Fibroblast of skin of right quadriceps (primary cell): ENCODE results near the gene ZNF200.

ENCODE experiments used
- DNase-seq: peaks from one replicate; pipeline ENCODE4 v3.0.0-alpha.2; 2013

ZNF200 gene

DNA sequence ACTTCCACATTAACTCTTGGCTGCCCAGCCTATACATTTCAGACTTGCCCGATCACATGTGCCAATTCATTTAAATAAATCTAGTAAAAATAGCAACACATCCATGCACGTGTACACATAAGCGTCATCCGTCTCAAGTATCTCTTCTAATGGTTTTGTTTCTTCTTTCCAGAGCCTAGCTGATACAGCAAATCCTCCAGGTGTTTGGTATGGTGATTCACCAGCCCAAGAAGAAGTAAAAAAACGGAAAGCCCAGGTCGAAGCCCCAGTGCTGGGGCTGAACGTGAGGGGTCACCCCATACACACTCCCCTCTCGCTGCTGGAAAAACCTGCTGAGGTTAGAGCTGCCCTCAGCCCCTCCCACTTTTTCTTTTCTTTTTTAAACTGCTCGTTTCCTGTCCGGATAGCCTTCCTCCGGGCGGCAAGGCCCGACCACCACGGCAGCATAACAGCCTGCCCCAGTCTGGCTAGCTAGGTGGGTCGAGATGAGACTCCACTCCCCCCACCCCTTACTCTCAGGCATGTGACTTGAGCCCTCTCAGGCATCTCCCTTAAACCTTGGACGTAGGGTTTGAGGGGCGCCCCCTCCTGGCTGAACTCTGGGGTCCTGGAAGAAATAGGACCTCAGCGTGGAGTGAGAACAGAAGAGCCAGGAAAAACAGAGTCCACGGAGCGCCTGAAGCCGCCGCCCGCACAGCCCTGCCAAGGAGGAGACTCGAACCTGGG, 60.9 kb downstream of the ZNF200 start:
- peak; percentile 25 for DNase-seq
